Mucosa of descending colon (tissue), 3 donors: ENCODE results near the gene FOSL2. TPM values are rescaled to one million over a fixed set of nuclear protein-coding genes. Genes with fewer than 3 reads are reported as not detected.

Experiments used
- ATAC-seq: fragments of 200-7000 bp; cut with Tn5 transposase; one replicate; pipeline ENCODE4 v1.9.1; 2020; ENCODE audit warnings: mild to moderate bottlenecking, moderate library complexity
- DNase-seq, 3 donors: peaks; one replicate each; pipeline ENCODE4 v3.0.0-alpha.2; 2020
- H3K36me3 ChIP-seq: fragments of 200-600 bp; one replicate; pipeline ENCODE4 v1.8.0; 2021; ENCODE audit warnings: low read depth, mild to moderate bottlenecking
- H3K4me1 ChIP-seq: fragments of 200-600 bp; one replicate; pipeline ENCODE4 v1.8.0; 2021; ENCODE audit warnings: low read depth, mild to moderate bottlenecking
- H3K4me3 ChIP-seq: fragments of 200-600 bp; one replicate; pipeline ENCODE4 v1.8.0; 2021; ENCODE audit warnings: mild to moderate bottlenecking
- H3K9me3 ChIP-seq: fragments of 200-600 bp; one replicate; pipeline ENCODE4 v1.8.0; 2021; ENCODE audit warnings: mild to moderate bottlenecking
- intact Hi-C, 2 donors: fragments of 100-400 bp; cut with DNase I in 1 of 2; cut with micrococcal nuclease in 1 of 2; formaldehyde crosslinking; loops; one replicate each; pipeline versions ENCODE4 v1.11.0 to v1.11.1; 2022; cut with DNase I, micrococcal nuclease
- total RNA-seq, 3 donors: library from RNA; stranded (reverse); fragmentation: NEBNext Ultra II Directional in 2 of 3; extraction: Animal tissue kit (Norgen Biotek cat#: 25700) in 2 of 3; gene quantifications; one replicate each; pipeline versions ENCODE4 v1.2.1 to v1.2.4, GENCODE V29; 2021 to 2023
- TF ChIP-seq, protein P1 (sequence below): fragments of 200-600 bp; IDR thresholded peaks from one replicate; pipeline ENCODE4 v1.8.0; 2022; ENCODE audit warnings: antibody characterized with exemption, mild to moderate bottlenecking
- donor health status: DM: no; HTN: no; CAD: no; lungs with moderate emphysema.
- donor health status: DM: no; HTN: no; CAD: no.
- donor health status: DM: no; HTN: yes; CAD: no.

The FOSL2 gene
- total RNA-seq, 3 donors from 2014 or later = 160 to 166 (median 162) TPM

DNA sequence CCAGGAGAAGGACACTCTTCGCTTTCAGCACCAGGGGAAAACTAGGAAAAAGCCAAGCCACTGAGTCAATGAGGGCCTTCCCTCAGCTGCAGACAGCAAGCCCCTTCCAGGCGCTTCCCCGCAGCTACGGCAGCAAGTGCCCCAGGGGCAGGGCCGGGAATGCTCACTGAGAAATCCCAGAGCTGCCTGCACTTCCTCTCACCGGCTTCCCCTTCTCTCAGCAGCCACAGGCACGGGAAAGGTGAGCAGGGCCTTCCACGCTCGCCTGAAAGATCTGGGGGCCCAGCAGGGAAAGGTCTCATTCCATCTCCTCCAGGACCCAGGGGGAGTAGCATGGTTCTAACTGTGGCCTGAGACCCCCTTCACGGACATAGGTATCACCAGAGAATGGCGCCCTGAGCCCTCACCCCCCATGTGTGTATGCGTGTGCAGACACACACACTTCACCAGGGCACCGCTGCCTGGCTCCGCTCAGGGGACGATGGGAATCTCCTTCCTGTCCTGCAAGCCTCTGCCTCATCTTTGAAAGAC lies 29.6 kb upstream of the FOSL2 start:
- no peaks in the 10 kb centered on the region for H3K36me3 ChIP-seq
- intact Hi-C loops = no loop called here
- no peak overlapping the region for H3K4me3 ChIP-seq
- TF ChIP-seq, protein P1, sequence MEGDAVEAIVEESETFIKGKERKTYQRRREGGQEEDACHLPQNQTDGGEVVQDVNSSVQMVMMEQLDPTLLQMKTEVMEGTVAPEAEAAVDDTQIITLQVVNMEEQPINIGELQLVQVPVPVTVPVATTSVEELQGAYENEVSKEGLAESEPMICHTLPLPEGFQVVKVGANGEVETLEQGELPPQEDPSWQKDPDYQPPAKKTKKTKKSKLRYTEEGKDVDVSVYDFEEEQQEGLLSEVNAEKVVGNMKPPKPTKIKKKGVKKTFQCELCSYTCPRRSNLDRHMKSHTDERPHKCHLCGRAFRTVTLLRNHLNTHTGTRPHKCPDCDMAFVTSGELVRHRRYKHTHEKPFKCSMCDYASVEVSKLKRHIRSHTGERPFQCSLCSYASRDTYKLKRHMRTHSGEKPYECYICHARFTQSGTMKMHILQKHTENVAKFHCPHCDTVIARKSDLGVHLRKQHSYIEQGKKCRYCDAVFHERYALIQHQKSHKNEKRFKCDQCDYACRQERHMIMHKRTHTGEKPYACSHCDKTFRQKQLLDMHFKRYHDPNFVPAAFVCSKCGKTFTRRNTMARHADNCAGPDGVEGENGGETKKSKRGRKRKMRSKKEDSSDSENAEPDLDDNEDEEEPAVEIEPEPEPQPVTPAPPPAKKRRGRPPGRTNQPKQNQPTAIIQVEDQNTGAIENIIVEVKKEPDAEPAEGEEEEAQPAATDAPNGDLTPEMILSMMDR = no peak
- no peaks in the 10 kb centered on the region for H3K9me3 ChIP-seq
- DNase-seq = no peak
- ATAC-seq = no peak
- peaks cover 42% of the 10 kb centered on the region for H3K4me1 ChIP-seq

GRCh38 chr2:28363686-28364280 lies 28.9 kb upstream of the FOSL2 start:
- TF ChIP-seq, protein P1 = no peak
- Histone ChIP-seq H3K36me3 (no peaks in the 10 kb centered on the region), H3K4me3 (no peak overlapping the region), H3K9me3 (no peaks in the 10 kb centered on the region), H3K4me1 (peaks cover 41% of the 10 kb centered on the region)
- peak in 1 of 3 donors; percentile 20 for DNase-seq
- intact Hi-C loops = no loop called here
- no peak for ATAC-seq

GRCh38 chr2:28364610-28365009 lies 28.0 kb upstream of the FOSL2 start:
- ATAC-seq (no peak), DNase-seq (no peak)
- Histone ChIP-seq H3K4me3 (no peak overlapping the region), H3K4me1 (peaks cover 43% of the 10 kb centered on the region), H3K9me3 (no peaks in the 10 kb centered on the region), H3K36me3 (no peaks in the 10 kb centered on the region)
- TF ChIP-seq, protein P1 = no peak
- intact Hi-C loops = no loop called here

- H3K4me3 ChIP-seq = no peak overlapping the region
- H3K36me3 ChIP-seq = no peaks in the 10 kb centered on the region
- no peak for ATAC-seq
- intact Hi-C loops = no loop called here
- peaks cover 41% of the 10 kb centered on the region for H3K4me1 ChIP-seq
- TF ChIP-seq, protein P1 = no peak
- no peaks in the 10 kb centered on the region for H3K9me3 ChIP-seq
- peak in 1 of 3 donors; percentile 34 for DNase-seq
These were observed 27.5 kb upstream of the FOSL2 start for GRCh38 chr2:28365158-28365557.

- intact Hi-C loops = no loop called here
- no peak overlapping the region for H3K4me3 ChIP-seq
- H3K36me3 ChIP-seq = no peaks in the 10 kb centered on the region
- no peaks in the 10 kb centered on the region for H3K9me3 ChIP-seq
- DNase-seq (peak in 1 of 3 donors; percentile 44), ATAC-seq (no peak)
- TF ChIP-seq, protein P1 = no peak
- peaks cover 39% of the 10 kb centered on the region for H3K4me1 ChIP-seq
These were observed 26.5 kb upstream of the FOSL2 start for GRCh38 chr2:28366149-28366495.
